ENCODE results near the gene PRTG. TPM values are rescaled to one million over a fixed set of nuclear protein-coding genes. Genes with fewer than 3 reads are reported as not detected.
A peak's percentile ranks its signal among the peaks of the same experiment; 100 is the strongest.
"Not testable (repeated sequence)": the region's sequence is repeated elsewhere in the genome, so short reads cannot be mapped to it uniquely, and the experiment has no call there.

PRTG gene
- total RNA-seq, 1 experiment from 2014 or later: 2.0 TPM

DNA sequence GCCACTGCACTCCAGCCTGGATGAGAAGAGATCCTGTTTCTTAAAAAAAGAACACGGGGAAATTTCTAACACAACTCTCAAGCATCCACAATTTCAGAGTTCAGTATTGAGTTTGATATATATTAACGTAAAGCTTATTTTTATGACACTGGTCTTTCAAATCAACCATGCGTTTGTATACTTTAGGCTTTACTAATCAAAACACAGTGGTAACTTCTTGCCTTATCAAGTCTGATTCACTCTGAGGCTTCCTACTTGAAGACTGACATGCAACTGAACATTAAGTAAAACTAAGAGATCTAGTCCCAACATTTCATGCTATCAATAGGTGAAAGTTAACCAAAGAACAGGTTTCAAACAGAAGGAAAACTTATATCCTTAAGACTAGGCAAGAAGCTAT lies 46.7 kb downstream of the PRTG start:
- Histone ChIP-seq H3K27me3 (ENCODE audit: control insufficient read depth, insufficient read depth, low read length) (no peaks in the 10 kb centered on the region; the same call in 1 of the 2 replicates), H3K4me3 (ENCODE audit: insufficient read depth, low read depth, low read length) (no peak overlapping the region), H3K36me3 (replicated peaks; ENCODE audit: control insufficient read depth, insufficient read depth, low read length) (no peaks in the 10 kb centered on the region)
- no peak for DNase-seq

DNA sequence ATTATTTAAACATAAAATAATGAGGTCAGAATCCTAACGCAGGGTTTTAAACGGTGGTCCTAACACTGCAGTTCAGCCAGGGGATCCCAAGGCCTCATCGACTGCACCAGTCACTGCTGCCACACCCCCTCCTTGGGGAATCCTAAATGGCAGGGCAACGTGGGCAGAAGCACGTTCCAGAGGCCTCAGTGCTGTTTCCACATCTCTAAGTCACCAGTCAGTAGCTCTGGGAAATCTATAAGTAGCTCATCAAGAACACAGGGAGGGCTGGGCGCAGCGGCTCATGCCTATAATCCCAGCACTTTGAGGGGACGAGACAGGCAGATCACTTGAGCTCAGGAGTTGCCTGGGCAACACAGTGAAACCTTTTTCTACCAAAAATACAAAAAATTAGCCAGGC lies 47.5 kb downstream of the PRTG start:
- no peaks in the 10 kb centered on the region; the same call in 1 of the 2 replicates for H3K27me3 ChIP-seq (ENCODE audit: control insufficient read depth, insufficient read depth, low read length)
- DNase-seq: peak; percentile 2
- no peaks in the 10 kb centered on the region for H3K36me3 ChIP-seq (replicated peaks; ENCODE audit: control insufficient read depth, insufficient read depth, low read length)
- no peak overlapping the region for H3K4me3 ChIP-seq (ENCODE audit: insufficient read depth, low read depth, low read length)

- peak; percentile 24 for DNase-seq
- H3K36me3 ChIP-seq (replicated peaks; ENCODE audit: control insufficient read depth, insufficient read depth, low read length): no peaks in the 10 kb centered on the region
- H3K4me3 ChIP-seq (ENCODE audit: insufficient read depth, low read depth, low read length): no peak overlapping the region
- no peaks in the 10 kb centered on the region; the same call in 1 of the 2 replicates for H3K27me3 ChIP-seq (ENCODE audit: control insufficient read depth, insufficient read depth, low read length)
Observed at GRCh38 chr15:55694652-55695150, 48.3 kb downstream of the PRTG start.

- H3K27me3 ChIP-seq (ENCODE audit: control insufficient read depth, insufficient read depth, low read length); H3K4me3 ChIP-seq (ENCODE audit: insufficient read depth, low read depth, low read length); H3K36me3 ChIP-seq (replicated peaks; ENCODE audit: control insufficient read depth, insufficient read depth, low read length); DNase-seq: not testable (repeated sequence)
Observed at GRCh38 chr15:55693116-55693515, 49.8 kb downstream of the PRTG start.

DNA sequence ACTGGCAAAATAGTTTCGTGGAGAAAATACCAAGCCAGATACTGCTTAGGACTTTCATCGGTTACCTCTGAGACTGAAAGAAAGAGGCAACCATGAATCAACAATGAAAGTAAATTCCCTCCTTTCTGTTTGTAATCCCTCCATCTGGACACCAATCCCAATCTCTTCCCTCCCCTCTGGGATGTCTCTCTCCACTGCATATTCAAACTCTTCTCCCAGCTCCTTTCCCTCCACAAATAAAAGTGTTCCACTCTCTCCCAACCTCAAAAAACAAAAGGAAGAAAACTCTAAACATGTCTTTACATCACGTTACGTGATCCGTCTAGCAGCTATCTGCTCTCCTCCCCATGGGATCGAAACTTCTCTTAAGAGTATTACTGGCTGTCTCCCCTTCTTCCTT lies 55.2 kb downstream of the PRTG start:
- H3K4me3 ChIP-seq (ENCODE audit: insufficient read depth, low read depth, low read length): no peak overlapping the region
- no peak for DNase-seq
- H3K27me3 ChIP-seq (ENCODE audit: control insufficient read depth, insufficient read depth, low read length): no peaks in the 10 kb centered on the region
- H3K36me3 ChIP-seq (replicated peaks; ENCODE audit: control insufficient read depth, insufficient read depth, low read length): no peaks in the 10 kb centered on the region

GRCh38 chr15:55685286-55685685 lies 57.7 kb downstream of the PRTG start:
- Histone ChIP-seq H3K36me3 (replicated peaks; ENCODE audit: control insufficient read depth, insufficient read depth, low read length) (no peaks in the 10 kb centered on the region), H3K27me3 (ENCODE audit: control insufficient read depth, insufficient read depth, low read length) (no peaks in the 10 kb centered on the region), H3K4me3 (ENCODE audit: insufficient read depth, low read depth, low read length) (no peak overlapping the region)
- DNase-seq: no peak

- H3K36me3 ChIP-seq (replicated peaks; ENCODE audit: control insufficient read depth, insufficient read depth, low read length): no peaks in the 10 kb centered on the region
- no peak for DNase-seq
- H3K27me3 ChIP-seq (ENCODE audit: control insufficient read depth, insufficient read depth, low read length): no peaks in the 10 kb centered on the region
- H3K4me3 ChIP-seq (ENCODE audit: insufficient read depth, low read depth, low read length): no peak overlapping the region
Observed at GRCh38 chr15:55683376-55683775, 59.6 kb downstream of the PRTG start.

DNA sequence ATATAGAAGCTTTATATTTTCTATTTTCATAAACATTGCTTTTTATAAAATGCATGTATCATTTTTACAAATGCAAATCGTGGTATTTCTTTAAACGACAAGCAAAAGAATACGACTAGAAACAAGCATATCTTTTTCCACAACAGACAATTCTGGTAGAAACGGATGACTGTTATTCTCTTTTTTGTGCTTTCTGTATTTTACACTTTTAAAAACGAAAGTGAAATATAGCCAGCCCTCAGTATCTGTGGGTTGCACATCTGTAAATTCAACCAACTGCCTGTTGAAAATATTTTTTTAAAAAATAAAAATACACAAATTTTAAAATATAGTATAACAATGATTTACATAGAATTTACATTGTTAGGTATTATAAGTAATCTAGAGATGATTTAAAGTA lies 61.3 kb downstream of the PRTG start:
- no peak for DNase-seq

GRCh38 chr15:55676507-55676906 lies 66.4 kb downstream of the PRTG start:
- Histone ChIP-seq H3K4me3 (ENCODE audit: insufficient read depth, low read depth, low read length) (no peak overlapping the region), H3K36me3 (replicated peaks; ENCODE audit: control insufficient read depth, insufficient read depth, low read length) (no peaks in the 10 kb centered on the region), H3K27me3 (ENCODE audit: control insufficient read depth, insufficient read depth, low read length) (no peaks in the 10 kb centered on the region)
- DNase-seq: no peak

More for the DNA sequence above, 61.3 kb downstream of the PRTG start:
- Histone ChIP-seq H3K4me3 (ENCODE audit: insufficient read depth, low read depth, low read length) (no peak overlapping the region), H3K36me3 (replicated peaks; ENCODE audit: control insufficient read depth, insufficient read depth, low read length) (no peaks in the 10 kb centered on the region), H3K27me3 (ENCODE audit: control insufficient read depth, insufficient read depth, low read length) (no peaks in the 10 kb centered on the region)

GRCh38 chr15:55673287-55673686 lies 69.7 kb downstream of the PRTG start:
- H3K27me3 ChIP-seq (ENCODE audit: control insufficient read depth, insufficient read depth, low read length): no peaks in the 10 kb centered on the region
- no peak for DNase-seq
- H3K4me3 ChIP-seq (ENCODE audit: insufficient read depth, low read depth, low read length): no peak overlapping the region
- H3K36me3 ChIP-seq (replicated peaks; ENCODE audit: control insufficient read depth, insufficient read depth, low read length): no peaks in the 10 kb centered on the region

DNA sequence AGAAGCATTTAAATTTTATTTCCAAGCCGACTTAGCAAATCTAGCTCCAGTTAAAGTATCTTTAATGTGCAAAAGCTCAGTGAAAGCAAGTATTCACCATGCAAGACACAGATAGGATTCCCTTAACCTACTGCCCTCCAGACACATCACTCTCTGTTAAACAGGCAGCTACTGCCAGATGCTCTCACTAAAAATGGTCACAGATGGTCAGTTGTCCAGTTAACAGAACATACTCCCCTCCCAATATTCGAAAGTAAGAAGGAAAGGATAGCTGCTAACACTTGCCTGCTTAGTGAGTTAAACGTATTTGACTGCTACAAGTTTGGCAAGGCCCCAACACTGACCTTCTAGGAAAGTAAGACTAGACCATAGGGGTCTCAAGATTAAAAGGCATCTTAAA lies 73.7 kb downstream of the PRTG start:
- H3K36me3 ChIP-seq (replicated peaks; ENCODE audit: control insufficient read depth, insufficient read depth, low read length): no peaks in the 10 kb centered on the region
- no peaks in the 10 kb centered on the region for H3K27me3 ChIP-seq (ENCODE audit: control insufficient read depth, insufficient read depth, low read length)
- DNase-seq: no peak
- H3K4me3 ChIP-seq (ENCODE audit: insufficient read depth, low read depth, low read length): no peak overlapping the region

DNA sequence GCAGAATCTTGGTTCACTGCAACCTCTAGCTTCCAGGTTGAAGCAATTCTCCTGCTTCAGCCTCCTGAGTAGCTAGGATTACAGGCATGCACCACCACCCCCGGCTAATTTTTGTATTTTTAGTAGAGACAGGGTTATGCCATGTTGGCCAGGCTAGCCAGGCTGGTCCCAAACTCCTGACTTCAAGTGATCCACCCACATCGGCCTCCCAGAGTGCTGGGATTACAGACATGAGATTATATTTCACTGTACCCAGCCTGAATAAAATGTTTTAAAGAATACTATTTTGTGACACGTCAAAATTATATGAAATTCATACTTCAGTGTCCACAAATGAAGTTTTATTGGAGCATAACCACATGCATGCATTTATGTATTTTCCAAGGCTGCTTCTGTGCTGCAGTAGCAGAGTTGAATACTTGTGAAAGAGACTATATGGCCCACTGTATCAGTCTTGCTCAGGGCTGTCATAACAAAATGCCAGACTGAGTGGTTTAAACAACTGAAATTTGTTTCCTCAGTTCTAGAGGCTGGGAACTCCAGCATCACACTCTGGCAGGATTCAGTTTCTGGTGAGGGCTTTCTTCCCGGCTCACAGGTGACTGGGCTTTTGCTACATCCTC lies 77.2 kb downstream of the PRTG start:
- no peaks in the 10 kb centered on the region for H3K27me3 ChIP-seq (ENCODE audit: control insufficient read depth, insufficient read depth, low read length)

DNA sequence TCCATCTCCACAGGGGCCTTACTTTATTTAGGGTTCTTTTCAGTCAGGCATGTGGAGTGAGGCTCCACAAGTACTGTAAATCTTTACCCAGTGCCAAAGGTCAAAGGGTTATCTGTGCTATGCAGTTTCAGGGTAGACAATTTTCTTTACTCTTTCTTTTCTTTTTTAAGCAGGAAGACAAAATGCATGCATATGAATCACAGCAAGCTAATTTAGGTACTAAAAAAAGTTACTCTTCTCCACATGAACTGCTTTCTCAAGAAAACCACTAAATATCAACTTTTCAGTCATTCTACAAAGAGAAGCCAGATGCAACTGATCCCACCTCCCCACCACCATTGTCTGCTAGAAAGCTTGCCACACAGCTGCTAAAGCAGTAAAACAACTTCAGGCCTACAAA lies 81.5 kb downstream of the PRTG start:
- Histone ChIP-seq H3K27me3 (ENCODE audit: control insufficient read depth, insufficient read depth, low read length) (no peaks in the 10 kb centered on the region), H3K36me3 (replicated peaks; ENCODE audit: control insufficient read depth, insufficient read depth, low read length) (no peaks in the 10 kb centered on the region), H3K4me3 (ENCODE audit: insufficient read depth, low read depth, low read length) (no peak overlapping the region)
- DNase-seq: peak; percentile 26

More for the DNA sequence above, 77.2 kb downstream of the PRTG start:
- DNase-seq: no peak
- H3K4me3 ChIP-seq (ENCODE audit: insufficient read depth, low read depth, low read length): no peak overlapping the region
- no peaks in the 10 kb centered on the region for H3K36me3 ChIP-seq (replicated peaks; ENCODE audit: control insufficient read depth, insufficient read depth, low read length)

GRCh38 chr15:55660153-55660552 lies 82.8 kb downstream of the PRTG start:
- no peak for DNase-seq
- Histone ChIP-seq H3K27me3 (ENCODE audit: control insufficient read depth, insufficient read depth, low read length) (no peaks in the 10 kb centered on the region; the same call in 1 of the 2 replicates), H3K4me3 (ENCODE audit: insufficient read depth, low read depth, low read length) (no peak overlapping the region), H3K36me3 (replicated peaks; ENCODE audit: control insufficient read depth, insufficient read depth, low read length) (no peaks in the 10 kb centered on the region)

- H3K36me3 ChIP-seq (replicated peaks; ENCODE audit: control insufficient read depth, insufficient read depth, low read length): no peaks in the 10 kb centered on the region
- no peak for DNase-seq
- no peak overlapping the region for H3K4me3 ChIP-seq (ENCODE audit: insufficient read depth, low read depth, low read length)
- no peaks in the 10 kb centered on the region; the same call in 1 of the 2 replicates for H3K27me3 ChIP-seq (ENCODE audit: control insufficient read depth, insufficient read depth, low read length)
Observed at GRCh38 chr15:55659481-55659880, 83.5 kb downstream of the PRTG start.

DNA sequence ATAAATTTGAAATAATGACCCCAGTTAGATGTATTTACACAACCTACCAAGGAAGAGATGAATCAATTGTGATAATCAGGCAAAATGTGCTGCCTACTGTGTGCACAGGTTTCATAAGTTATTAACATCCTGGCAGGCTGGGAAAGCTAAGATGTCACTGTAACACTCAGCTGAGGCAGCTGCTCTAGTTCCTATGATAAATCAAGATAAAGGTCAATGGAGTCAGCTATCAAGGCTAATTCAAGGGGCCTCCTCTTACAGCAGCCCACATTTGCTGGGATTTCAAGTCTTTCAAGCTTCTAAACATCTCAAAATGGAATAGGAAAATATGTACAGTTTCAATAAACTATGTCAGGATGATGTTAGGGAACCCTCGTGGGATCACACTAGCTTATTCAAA lies 84.1 kb downstream of the PRTG start:
- Histone ChIP-seq H3K36me3 (replicated peaks; ENCODE audit: control insufficient read depth, insufficient read depth, low read length) (no peaks in the 10 kb centered on the region), H3K27me3 (ENCODE audit: control insufficient read depth, insufficient read depth, low read length) (no peaks in the 10 kb centered on the region; the same call in 1 of the 2 replicates), H3K4me3 (ENCODE audit: insufficient read depth, low read depth, low read length) (no peak overlapping the region)
- DNase-seq: no peak
